GM21367 (cell line): ENCODE data around the gene MYO16.

ENCODE experiments used
- ATAC-seq: cut with Tn5 transposase; IDR thresholded peaks from one replicate; pipeline ENCODE4 v1.9.1; 2021; ENCODE audit not compliant: unreplicated experiment

Gene MYO16

GRCh38 chr13:108629181-108629752, at the start of gene MYO16:
Gene MYO16, plus strand, starts transcription at chr13:108629611. Its CDS starts 234 bp downstream, at chr13:108629845.
- ATAC-seq, result no peak

GRCh38 chr13:108586826-108587225, 42.6 kb upstream of the MYO16 start:
- no peak for ATAC-seq

GRCh38 chr13:108588516-108588915, 40.9 kb upstream of the MYO16 start:
- ATAC-seq, result no peak

- ATAC-seq, result no peak
Measured at GRCh38 chr13:108594153-108594552, 35.3 kb upstream of the MYO16 start.

- ATAC-seq, result no peak
Measured at GRCh38 chr13:108595436-108596274, 33.8 kb upstream of the MYO16 start.

- no peak for ATAC-seq
Measured at GRCh38 chr13:108597943-108598342, 31.5 kb upstream of the MYO16 start.

- ATAC-seq, result no peak
Measured at GRCh38 chr13:108606424-108606823, 23.0 kb upstream of the MYO16 start.

GRCh38 chr13:108609353-108609752, 20.1 kb upstream of the MYO16 start:
- ATAC-seq, result no peak

- ATAC-seq, result no peak
Measured at GRCh38 chr13:108610507-108610906, 18.9 kb upstream of the MYO16 start.

GRCh38 chr13:108615241-108615640, 14.2 kb upstream of the MYO16 start:
- no peak for ATAC-seq

- no peak for ATAC-seq
Measured at GRCh38 chr13:108618233-108618632, 11.2 kb upstream of the MYO16 start.

- no peak for ATAC-seq
Measured at GRCh38 chr13:108621462-108621861, 7.9 kb upstream of the MYO16 start.

GRCh38 chr13:108624108-108624507, 5.3 kb upstream of the MYO16 start:
- no peak for ATAC-seq

GRCh38 chr13:108624979-108625378, 4.4 kb upstream of the MYO16 start:
- ATAC-seq, result no peak

- ATAC-seq, result no peak
Measured at GRCh38 chr13:108629988-108630387, 577 bp downstream of the MYO16 start.

GRCh38 chr13:108632649-108633167, 3.3 kb downstream of the MYO16 start:
- ATAC-seq, result no peak

GRCh38 chr13:108638901-108639300, 9.5 kb downstream of the MYO16 start:
- no peak for ATAC-seq

GRCh38 chr13:108643646-108644353, 14.4 kb downstream of the MYO16 start:
- ATAC-seq, result no peak

GRCh38 chr13:108645376-108645775, 16.0 kb downstream of the MYO16 start:
- ATAC-seq, result no peak

- no peak for ATAC-seq
Measured at GRCh38 chr13:108650271-108650670, 20.9 kb downstream of the MYO16 start.

- no peak for ATAC-seq
Measured at GRCh38 chr13:108656742-108657141, 27.3 kb downstream of the MYO16 start.

GRCh38 chr13:108657519-108657918, 28.1 kb downstream of the MYO16 start:
- no peak for ATAC-seq
